IMR-90 (cell line): ENCODE results near the gene LELP1. TPM values are rescaled to one million over a fixed set of nuclear protein-coding genes. Genes with fewer than 3 reads are reported as not detected.

Source experiments
- ATAC-seq: fragments of 200-7000 bp; cut with Tn5 transposase; 2 replicates; pipeline ENCODE4 v1.9.1; 2020; ENCODE audit warnings: low read depth, mild to moderate bottlenecking, moderate library complexity
- BruUV-seq: library from RNA; stranded (reverse); fragments of 400-500 nt; replicated peaks from 2 replicates; lab custom pipeline; 2021; lab: Mats Ljungman, UMichigan
- CTCF ChIA-PET: fragments of 300-600 bp; formaldehyde crosslinking; extraction: SDS; loops from one replicate; lab custom pipeline; 2021; ENCODE audit warnings: antibody characterized with exemption; lab: Yijun Ruan, JAX
- POLR2A ChIA-PET: fragments of 300-600 bp; sonication (Branson Sonifier 250); formaldehyde crosslinking; loops from one replicate; lab custom pipeline; 2022; ENCODE audit warnings: antibody characterized with exemption; ENCODE audit not compliant: unreplicated experiment; lab: Charles Lee
- DNase-seq: peaks from one replicate; pipeline ENCODE4 v3.0.0; 2013
- H2AFZ ChIP-seq: replicated peaks from 2 replicates; pipeline ENCODE3; 2013; ENCODE audit warnings: low read length, mild to moderate bottlenecking; ENCODE audit not compliant: poor library complexity
- H2AK5ac ChIP-seq: 2 replicates; pipeline ENCODE4 v1.6.1; 2013; ENCODE audit warnings: low read depth, low read length, inconsistent platforms
- H2AK9ac ChIP-seq: replicated peaks from 2 replicates; pipeline ENCODE3; 2013; ENCODE audit warnings: mild to moderate bottlenecking, low read depth, low read length, moderate library complexity; ENCODE audit not compliant: poor library complexity
- H2BK120ac ChIP-seq: 2 replicates; pipeline ENCODE4 v1.6.1; 2013; ENCODE audit warnings: low read depth, low read length, inconsistent platforms
- H2BK15ac ChIP-seq: 3 replicates; pipeline ENCODE4 v1.6.1; 2013; ENCODE audit warnings: low read depth, low read length, inconsistent platforms
- H2BK20ac ChIP-seq: 2 replicates; pipeline ENCODE4 v1.6.1; 2013; ENCODE audit warnings: low read depth, mild to moderate bottlenecking, inconsistent platforms, low read length, moderate library complexity
- H2BK5ac ChIP-seq: 2 replicates; pipeline ENCODE4 v1.6.1; 2013; ENCODE audit warnings: mild to moderate bottlenecking, low read depth, low read length, inconsistent platforms; ENCODE audit not compliant: poor library complexity, severe bottlenecking
- H3K14ac ChIP-seq: replicated peaks from 2 replicates; pipeline ENCODE4 v1.6.1; 2013; ENCODE audit warnings: low read depth, low read length, inconsistent platforms
- H3K18ac ChIP-seq: 2 replicates; pipeline ENCODE4 v1.6.1; 2013; ENCODE audit warnings: low read depth, low read length, control low read depth
- H3K23ac ChIP-seq: 2 replicates; pipeline ENCODE4 v1.6.1; 2013; ENCODE audit warnings: low read depth, low read length, inconsistent platforms
- H3K27ac ChIP-seq: 2 replicates; pipeline ENCODE4 v1.5.1; 2013; ENCODE audit warnings: mild to moderate bottlenecking, control low read depth, low read length; ENCODE audit not compliant: insufficient read depth
- H3K27me3 ChIP-seq: 2 replicates; pipeline ENCODE4 v1.6.1; 2013; ENCODE audit warnings: low read length; ENCODE audit not compliant: control insufficient read depth, insufficient read depth
- H3K36me3 ChIP-seq: 2 replicates; pipeline ENCODE4 v1.6.1; 2013; ENCODE audit warnings: low read length, mixed read lengths; ENCODE audit not compliant: control insufficient read depth, insufficient read depth
- H3K4ac ChIP-seq: 2 replicates; pipeline ENCODE4 v1.6.1; 2013; ENCODE audit warnings: low read depth, low read length, inconsistent platforms
- H3K4me1 ChIP-seq: 2 replicates; pipeline ENCODE4 v1.6.1; 2013; ENCODE audit warnings: low read length, mixed read lengths; ENCODE audit not compliant: control insufficient read depth, insufficient read depth
- H3K4me2 ChIP-seq: 2 replicates; pipeline ENCODE4 v1.6.1; 2013; ENCODE audit warnings: low read depth, mild to moderate bottlenecking, control low read depth, low read length, moderate library complexity
- H3K4me3 ChIP-seq: 2 replicates; pipeline ENCODE4 v1.5.1; 2013; ENCODE audit warnings: low read depth, mild to moderate bottlenecking, control low read depth, low read length, moderate library complexity; ENCODE audit not compliant: insufficient read depth
- H3K56ac ChIP-seq: 2 replicates; pipeline ENCODE4 v1.6.1; 2013; ENCODE audit warnings: low read length, inconsistent platforms; ENCODE audit not compliant: insufficient read depth; ENCODE audit errors: extremely low read depth
- H3K79me1 ChIP-seq, 2 experiments: 2 replicates each; pipeline ENCODE4 v1.6.1; 2013; ENCODE audit warnings: low read length in 2 of 2, inconsistent platforms in 1 of 2, low read depth in 1 of 2
- H3K9ac ChIP-seq: 2 replicates; pipeline ENCODE4 v1.6.1; 2013; ENCODE audit warnings: low read depth, low read length, control low read depth
- H3K9me1 ChIP-seq: 2 replicates; pipeline ENCODE4 v1.6.1; 2013; ENCODE audit warnings: low read length, inconsistent platforms; ENCODE audit not compliant: insufficient read depth
- H3K9me3 ChIP-seq: 2 replicates; pipeline ENCODE4 v1.6.1; 2013; ENCODE audit warnings: low read length; ENCODE audit not compliant: control insufficient read depth, insufficient read depth
- H4K20me1 ChIP-seq: 2 replicates; pipeline ENCODE4 v1.6.1; 2013; ENCODE audit warnings: low read length, inconsistent platforms; ENCODE audit not compliant: insufficient read depth
- H4K5ac ChIP-seq: 2 replicates; pipeline ENCODE4 v1.6.1; 2013; ENCODE audit warnings: mild to moderate bottlenecking, low read depth, low read length, control low read depth
- H4K8ac ChIP-seq, 2 experiments: 2 replicates each; pipeline ENCODE4 v1.6.1; 2013; ENCODE audit warnings: low read depth in 2 of 2, low read length in 2 of 2, control low read depth in 1 of 2, inconsistent platforms in 1 of 2
- H4K91ac ChIP-seq: 2 replicates; pipeline ENCODE4 v1.6.1; 2013; ENCODE audit warnings: low read depth, low read length, inconsistent platforms; ENCODE audit not compliant: insufficient read depth
- BHLHE40 ChIP-seq: fragments of 150-350 bp; IDR thresholded peaks from 2 replicates; pipeline ENCODE4 v1.6.1; 2016; ENCODE audit warnings: mild to moderate bottlenecking, low read depth, low read length
- CTCF ChIP-seq: conservative IDR thresholded peaks from 2 replicates; pipeline ENCODE4 v1.5.1; 2012; ENCODE audit warnings: mild to moderate bottlenecking, low read depth, low read length, improper control_type of control experiment
- FOS ChIP-seq: fragments of 150-350 bp; IDR thresholded peaks from 2 replicates; pipeline ENCODE4 v1.6.1; 2016; ENCODE audit warnings: low read depth, low read length
- MAFK ChIP-seq: IDR thresholded peaks from 2 replicates; pipeline ENCODE4 v1.6.1; 2012; ENCODE audit warnings: low read depth, low read length, improper control_type of control experiment
- MAZ ChIP-seq: IDR thresholded peaks from 2 replicates; pipeline ENCODE4 v1.6.1; 2012; ENCODE audit warnings: low read depth, mild to moderate bottlenecking, low read length, improper control_type of control experiment, moderate library complexity, borderline replicate concordance
- NFE2L2 ChIP-seq: fragments of 150-350 bp; IDR thresholded peaks from 2 replicates; pipeline ENCODE4 v1.6.1; 2016; ENCODE audit warnings: low read depth, mild to moderate bottlenecking, low read length
- RCOR1 ChIP-seq: IDR thresholded peaks from 2 replicates; pipeline ENCODE4 v1.6.1; 2012; ENCODE audit warnings: mild to moderate bottlenecking, low read length, improper control_type of control experiment; ENCODE audit not compliant: insufficient replicate concordance
- WGBS, 2 experiments: methylation state at CpG; one replicate each; pipeline versions ENCODE4 v1.1.5 to v1.1.7; 2013; ENCODE audit warnings: missing lambda C conversion rate in 2 of 2; ENCODE audit not compliant: insufficient read length in 1 of 2; ENCODE audit errors: extremely low coverage in 2 of 2; 5-methylcytosine and 5-hydroxymethylcytosine counted together
- dilution Hi-C: fragments of 300-500 bp; cut with HindIII; formaldehyde crosslinking; loops from one replicate; pipeline ENCODE4 v1.14.3; 2018; ENCODE audit warnings: low sequenced_read_pairs; ENCODE audit not compliant: unreplicated experiment
- in situ Hi-C: fragments of 300-500 bp; cut with MboI; formaldehyde crosslinking; loops from 3 replicates; pipeline ENCODE4 v1.14.3; 2019; ENCODE audit warnings: low sequenced_read_pairs, inconsistent platforms, mixed read lengths
- intact Hi-C: fragments of 100-400 bp; cut with micrococcal nuclease; formaldehyde crosslinking; loops from 2 replicates; pipeline ENCODE4 v1.10.0; 2022
- polyA plus RNA-seq, 3 experiments: library from polyadenylated mRNA; depleted of rRNA; stranded (reverse); fragments of >200 nt; gene quantifications; 2 replicates each; pipeline ENCODE4 v1.2.3, GENCODE V29; 2012; ENCODE audit warnings: low replicate concordance in 1 of 3
- total RNA-seq: library from RNA; depleted of rRNA; stranded (reverse); fragments of >200 nt; gene quantifications from 2 replicates; pipeline ENCODE4 v1.2.3, GENCODE V29; 2012

The LELP1 gene
- total and polyA plus RNA-seq, 2 of the 4 experiments (the other 2 are of a cell fraction) = not detected

DNA sequence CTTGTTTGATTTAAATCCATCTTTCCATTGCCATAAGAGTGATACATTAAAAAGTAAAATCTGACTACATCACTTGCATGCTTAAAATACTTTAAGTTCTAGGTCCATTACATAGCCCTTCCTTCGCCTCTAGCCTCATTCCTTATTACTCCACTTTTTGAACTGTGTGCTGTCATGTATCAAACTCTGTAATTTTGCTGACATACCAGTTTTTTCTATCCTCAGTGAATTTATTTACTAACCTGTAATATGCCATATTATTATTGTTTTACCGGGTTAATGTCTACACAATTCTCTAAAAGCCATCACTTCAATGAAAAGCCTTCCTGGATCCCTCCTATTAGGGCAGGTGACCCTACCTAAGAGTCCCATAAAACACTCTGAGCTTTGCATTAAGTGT, 47.7 kb upstream of the LELP1 start:
- H2BK20ac ChIP-seq = no peak overlapping the region
- ATAC-seq (no peak), DNase-seq (no peak)
- H3K9me1 ChIP-seq = no peaks in the 10 kb centered on the region
- TF ChIP-seq CTCF (no peak), NFE2L2 (no peak), BHLHE40 (no peak), RCOR1 (no peak), MAZ (no peak), FOS (no peak), MAFK (peak; percentile 88)
- H4K91ac ChIP-seq = no peak overlapping the region
- H3K56ac ChIP-seq = no peak overlapping the region
- no peaks in the 10 kb centered on the region for H3K79me1 ChIP-seq
- no peak overlapping the region for H3K4me2 ChIP-seq
- H3K4ac ChIP-seq = no peak overlapping the region
- no peaks in the 10 kb centered on the region for H3K4me1 ChIP-seq
- H2AK5ac ChIP-seq = no peak overlapping the region
- H3K14ac ChIP-seq = no peak overlapping the region
- H3K23ac ChIP-seq = no peak overlapping the region
- H3K9ac ChIP-seq = no peak overlapping the region
- dilution Hi-C loops (no loop called here), intact Hi-C loops (no loop called here), in situ Hi-C loops (no loop called here)
- H2AFZ ChIP-seq = no peak overlapping the region
- no peaks in the 10 kb centered on the region for H3K36me3 ChIP-seq
- no peak overlapping the region for H4K8ac ChIP-seq
- ChIA-PET POLR2A (no interaction called here), CTCF (no interaction called here)
- H2BK15ac ChIP-seq = no peak overlapping the region
- H3K4me3 ChIP-seq = no peak overlapping the region
- H2BK5ac ChIP-seq = no peak overlapping the region
- H3K27me3 ChIP-seq = no peaks in the 10 kb centered on the region
- H3K27ac ChIP-seq = no peak overlapping the region
- H4K20me1 ChIP-seq = no peaks in the 10 kb centered on the region
- H3K9me3 ChIP-seq = no peaks in the 10 kb centered on the region
- WGBS, 2 experiments = no CpG with 5 or more reads among the region's 2 CpGs
- BruUV-seq = no TSS peak
- no peak overlapping the region for H4K5ac ChIP-seq
- H2BK120ac ChIP-seq = no peak overlapping the region
- no peak overlapping the region for H3K18ac ChIP-seq
- no peak overlapping the region for H2AK9ac ChIP-seq
